ENCODE measurements around the gene TSPAN14. TPM values are rescaled to one million over a fixed set of nuclear protein-coding genes. Genes with fewer than 3 reads are reported as not detected.
A peak's percentile ranks its signal among the peaks of the same experiment; 100 is the strongest.

The TSPAN14 gene
- total RNA-seq, 4 donors from 2014 or later, result 103 to 168 (median 131) TPM

- intact Hi-C loops (cut with DNase I; ENCODE audit: low total_unique reads), result no loop called here
- H3K4me3 ChIP-seq (ENCODE audit: low read depth, poor library complexity, severe bottlenecking), result no peak overlapping the region
- WGBS, 2 donors, result 78 to 81% methylated on average over 11 to 14 of the region's 14 CpGs
- TF ChIP-seq POLR2A (IDR thresholded peaks at IDR 0.05) (no peak), CTCF (IDR thresholded peaks at IDR 0.05) (no peak)
- DNase-seq (ENCODE audit: low spot score in 2 of 2), result peak in 1 of 2 donors; percentile 85
Observed at GRCh38 chr10:80487791-80488538, 33.9 kb downstream of the TSPAN14 start.

GRCh38 chr10:80488539-80489066 is 34.5 kb downstream of the TSPAN14 start:
- 68 to 80% methylated on average over 6 of the region's 6 CpGs for WGBS, 2 donors
- no peak overlapping the region for H3K4me3 ChIP-seq (ENCODE audit: low read depth, poor library complexity, severe bottlenecking)
- DNase-seq (ENCODE audit: low spot score in 2 of 2), result peak in 1 of 2 donors; percentile 68
- intact Hi-C loops (cut with DNase I; ENCODE audit: low total_unique reads), result no loop called here
- TF ChIP-seq CTCF (IDR thresholded peaks at IDR 0.05) (no peak), POLR2A (IDR thresholded peaks at IDR 0.05) (no peak)

- peak in 1 of 2 donors; percentile 74 for DNase-seq (ENCODE audit: low spot score in 2 of 2)
- intact Hi-C loops (cut with DNase I; ENCODE audit: low total_unique reads), result no loop called here
- 100% methylated on average over 2 of the region's 2 CpGs for WGBS, 2 donors
- no peak for TF ChIP-seq CTCF (IDR thresholded peaks at IDR 0.05)
- TF ChIP-seq POLR2A (IDR thresholded peaks at IDR 0.05), result no peak
- no peak overlapping the region for H3K4me3 ChIP-seq (ENCODE audit: low read depth, poor library complexity, severe bottlenecking)
Observed at GRCh38 chr10:80489371-80490112, 35.4 kb downstream of the TSPAN14 start.

- 76 to 81% methylated on average over 7 of the region's 7 CpGs for WGBS, 2 donors
- DNase-seq (ENCODE audit: low spot score in 2 of 2), result peak in 1 of 2 donors; percentile 87
Observed at GRCh38 chr10:80491251-80492102, 37.4 kb downstream of the TSPAN14 start.

More at GRCh38 chr10:80491251-80492102, 37.4 kb downstream of the TSPAN14 start:
- H3K4me3 ChIP-seq (ENCODE audit: low read depth, poor library complexity, severe bottlenecking), result no peak overlapping the region
- TF ChIP-seq CTCF (IDR thresholded peaks at IDR 0.05), result no peak
- no peak for TF ChIP-seq POLR2A (IDR thresholded peaks at IDR 0.05)
- intact Hi-C loops (cut with DNase I; ENCODE audit: low total_unique reads), result no loop called here

Data from lower leg skin (tissue), 4 donors.